ENCODE data around the gene SPOUT1.
"Not testable (repeated sequence)": the region's sequence is repeated elsewhere in the genome, so short reads cannot be mapped to it uniquely, and the experiment has no call there.

The SPOUT1 gene

DNA sequence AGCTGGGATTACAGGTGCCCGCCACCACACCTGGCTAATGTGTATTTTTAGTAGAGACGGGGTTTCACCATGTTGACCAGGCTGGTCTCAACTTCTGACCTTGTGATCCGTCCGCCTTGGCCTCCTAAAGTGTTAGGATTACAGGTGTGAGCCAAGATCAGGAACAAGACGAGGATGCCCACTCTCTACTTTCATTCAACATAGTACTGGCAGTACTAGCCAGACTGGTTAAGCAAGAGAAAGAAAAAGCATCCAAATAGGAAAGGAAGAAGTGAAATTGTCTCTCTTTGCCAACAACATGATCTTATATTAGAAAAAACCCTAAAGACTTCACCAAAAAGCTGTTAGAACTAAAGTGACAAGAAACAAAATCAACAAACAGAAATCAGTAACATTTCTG, 18.7 kb downstream of the SPOUT1 start:
- DNase-seq (ENCODE audit: low read depth, low spot score): no peak

- DNase-seq (ENCODE audit: low read depth, low spot score): no peak
These were observed 19.8 kb downstream of the SPOUT1 start for GRCh38 chr9:128809831-128810230.

DNA sequence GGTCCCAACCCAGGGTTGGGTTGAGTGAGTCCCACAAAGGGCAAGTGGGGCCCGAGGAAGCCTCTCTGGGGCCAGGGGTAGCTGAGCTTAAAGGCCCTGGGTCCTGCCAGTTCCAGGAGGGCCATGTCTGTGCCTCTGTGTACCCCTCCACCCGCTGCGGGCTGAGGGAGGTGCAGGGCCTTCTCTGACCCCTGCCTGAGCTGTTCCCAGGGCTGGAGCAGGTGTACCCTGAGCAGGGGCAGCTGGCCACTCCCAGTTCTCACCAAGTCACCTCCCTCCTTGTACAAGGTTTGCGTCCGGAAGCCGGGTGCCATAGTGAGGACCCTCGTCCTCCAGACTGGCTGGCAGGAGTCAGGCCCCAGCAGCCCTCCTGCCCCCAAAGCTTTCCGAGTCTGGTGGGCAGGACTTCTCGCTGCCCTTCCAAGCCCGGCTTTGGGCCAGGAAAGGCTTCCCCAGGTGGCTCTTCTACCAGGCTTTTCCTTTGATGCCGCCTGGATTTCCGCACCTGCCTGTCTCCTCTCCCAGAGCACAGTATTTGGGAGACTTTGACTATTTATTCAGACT, 20.5 kb downstream of the SPOUT1 start:
- DNase-seq (ENCODE audit: low read depth, low spot score): no peak

DNA sequence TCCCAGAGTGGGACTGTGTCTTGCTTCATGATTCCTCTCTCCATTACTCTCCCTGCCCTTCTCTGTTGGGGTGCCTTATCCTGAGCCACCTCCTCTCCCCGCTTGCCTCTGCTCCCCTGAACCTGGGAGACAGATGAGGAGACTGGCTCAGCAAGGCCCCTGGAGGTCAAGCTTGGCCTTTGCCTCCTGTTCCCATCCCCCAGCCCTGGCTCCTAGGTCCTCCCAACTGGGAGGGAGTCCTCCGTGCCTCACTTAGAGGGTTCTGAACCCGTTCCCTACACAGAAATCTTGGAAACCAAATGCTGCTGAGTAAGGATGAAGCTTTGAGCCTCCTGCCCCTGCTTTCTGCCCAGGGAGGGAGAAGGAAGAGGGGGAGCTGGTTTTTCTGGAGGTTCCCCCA, 21.1 kb downstream of the SPOUT1 start:
- DNase-seq (ENCODE audit: low read depth, low spot score): no peak

DNA sequence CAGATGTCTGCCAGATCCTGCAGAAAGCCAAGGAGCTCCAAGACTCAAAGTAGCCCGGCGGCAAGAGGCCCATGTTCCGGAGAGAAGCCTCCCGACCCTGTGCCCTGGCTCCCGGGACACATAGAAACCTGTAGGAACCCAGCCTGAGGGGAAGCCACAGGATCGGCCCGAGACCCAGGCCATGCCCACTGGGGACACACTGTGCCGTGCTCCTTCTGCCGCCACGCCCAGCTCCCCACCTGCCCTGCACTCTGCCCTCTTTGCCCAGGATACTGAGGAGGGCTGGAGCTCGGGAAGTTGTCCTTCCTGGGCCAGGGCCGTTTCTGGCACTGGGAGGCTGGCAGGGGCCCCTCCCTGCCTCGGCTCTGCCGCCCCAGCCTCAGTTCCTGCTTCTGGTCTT, 21.8 kb downstream of the SPOUT1 start:
- DNase-seq (ENCODE audit: low read depth, low spot score): no peak

DNA sequence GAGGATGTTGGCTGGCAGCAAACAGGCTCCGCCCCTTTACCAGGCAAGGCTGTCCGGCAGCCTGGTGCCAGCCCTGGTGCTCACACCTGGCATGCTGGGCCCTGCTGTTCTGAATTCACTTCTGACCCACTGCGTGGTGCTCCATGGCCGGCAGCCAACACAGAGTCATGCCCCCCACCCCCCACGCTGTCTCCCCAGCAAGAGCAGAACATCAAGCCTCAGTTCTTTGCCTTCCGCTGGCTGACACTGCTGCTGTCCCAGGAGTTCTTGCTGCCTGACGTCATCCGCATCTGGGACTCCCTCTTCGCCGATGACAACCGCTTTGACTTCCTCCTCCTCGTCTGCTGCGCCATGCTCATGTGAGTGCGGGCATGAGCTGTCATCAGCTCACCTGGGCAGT, 23.9 kb downstream of the SPOUT1 start:
- DNase-seq (ENCODE audit: low read depth, low spot score): no peak

GRCh38 chr9:128802482-128802881, 27.1 kb downstream of the SPOUT1 start:
- no peak for DNase-seq (ENCODE audit: low read depth, low spot score)

GRCh38 chr9:128800061-128800460, 29.5 kb downstream of the SPOUT1 start:
- DNase-seq (ENCODE audit: low read depth, low spot score): no peak

- no peak for DNase-seq (ENCODE audit: low read depth, low spot score)
These were observed 30.7 kb downstream of the SPOUT1 start for GRCh38 chr9:128798896-128799295.

DNA sequence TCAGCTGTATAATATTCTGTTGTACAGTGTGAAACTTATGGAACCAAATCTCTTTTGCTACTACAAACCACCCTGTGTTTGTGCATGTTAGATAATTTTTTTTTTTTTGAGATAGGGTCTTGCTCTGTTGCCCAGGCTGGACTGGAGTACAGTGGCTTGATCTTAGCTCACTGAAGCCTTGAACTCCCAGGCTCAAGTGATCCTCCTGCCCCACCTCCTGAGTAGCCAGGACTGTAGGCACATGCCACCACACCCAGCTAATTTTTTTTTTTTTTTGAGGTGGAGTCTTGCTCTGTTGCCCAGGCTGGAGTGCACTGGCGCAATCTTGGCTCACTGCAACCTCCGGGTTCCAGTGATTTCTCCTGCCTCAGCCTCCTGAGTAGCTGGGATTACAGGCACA, 34.6 kb downstream of the SPOUT1 start:
- DNase-seq (ENCODE audit: low read depth, low spot score): not testable (repeated sequence)

- no peak for DNase-seq (ENCODE audit: low read depth, low spot score)
These were observed 36.5 kb downstream of the SPOUT1 start for GRCh38 chr9:128792978-128793686.

- no peak for DNase-seq (ENCODE audit: low read depth, low spot score)
These were observed 37.5 kb downstream of the SPOUT1 start for GRCh38 chr9:128792134-128792533.

DNA sequence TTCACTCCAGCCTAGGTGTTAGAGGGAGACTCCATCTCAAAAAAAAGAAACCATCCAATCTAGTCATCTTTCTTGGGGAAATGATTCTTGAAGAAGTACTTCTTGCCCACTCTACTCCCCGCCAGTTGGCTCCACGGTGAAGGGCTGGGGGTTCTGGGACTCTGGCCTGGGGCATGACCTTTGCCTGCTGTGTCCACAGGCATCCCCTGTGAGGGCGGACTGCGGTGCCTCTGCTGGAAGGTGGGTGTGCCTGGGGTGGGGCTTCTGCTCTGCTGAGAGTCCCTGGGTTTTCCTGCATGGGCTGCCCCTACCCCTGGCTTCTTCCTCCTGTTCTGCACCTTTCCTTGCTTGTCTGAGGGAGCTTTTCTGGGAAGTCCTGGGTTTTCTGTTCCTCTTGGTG, 39.1 kb downstream of the SPOUT1 start:
- DNase-seq (ENCODE audit: low read depth, low spot score): no peak

- no peak for DNase-seq (ENCODE audit: low read depth, low spot score)
These were observed 41.1 kb downstream of the SPOUT1 start for GRCh38 chr9:128788445-128788844.

- no peak for DNase-seq (ENCODE audit: low read depth, low spot score)
These were observed 41.9 kb downstream of the SPOUT1 start for GRCh38 chr9:128787659-128788058.

DNA sequence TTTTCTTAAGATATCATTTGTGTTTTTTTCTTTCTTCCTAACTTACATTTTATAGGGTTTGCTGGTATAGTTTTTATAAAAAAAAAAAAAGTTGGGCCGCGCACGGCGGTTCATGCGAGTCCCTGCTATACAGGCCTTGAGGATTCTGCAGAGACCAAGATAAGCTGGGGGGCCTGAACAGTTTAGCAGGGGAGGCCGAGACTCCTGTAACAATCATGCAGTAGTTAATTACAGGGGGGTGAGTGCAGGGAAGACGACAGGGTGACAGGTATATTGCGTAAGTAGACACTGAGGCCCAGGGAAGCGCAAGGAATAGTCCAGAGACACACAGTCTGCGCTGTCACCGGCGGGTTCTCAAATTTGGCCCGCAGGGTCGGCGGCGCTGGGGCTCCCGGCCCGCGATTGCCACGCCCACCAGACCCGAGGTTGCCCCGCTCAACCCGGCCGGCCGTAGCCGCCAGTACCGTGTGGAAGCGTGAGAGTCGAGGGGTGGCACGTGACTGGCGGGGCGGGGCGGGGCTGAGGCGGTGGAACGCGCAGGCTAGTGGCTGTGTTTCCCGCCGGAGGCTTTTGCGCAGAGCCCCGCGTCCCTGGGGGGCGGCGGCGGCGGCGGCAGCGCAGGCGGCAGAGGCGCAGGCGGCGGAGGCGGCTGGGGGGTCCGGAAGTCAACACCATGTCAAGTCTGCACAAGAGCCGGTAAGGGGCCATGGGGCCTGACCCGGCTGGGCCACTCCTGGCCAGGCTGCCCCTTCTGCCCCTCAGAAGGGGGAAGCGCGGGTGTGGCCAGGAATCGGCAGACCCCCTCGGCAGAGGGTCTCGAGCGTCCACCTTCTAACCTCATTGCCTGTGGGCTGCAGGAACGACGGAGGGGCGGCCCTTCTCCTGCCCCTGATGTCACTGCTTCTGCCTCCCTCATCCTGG, 42.7 kb downstream of the SPOUT1 start, which contains the start of gene TBC1D13:
Gene TBC1D13, plus strand, starts transcription at position 573 of the 921 bp plus-strand sequence. Its CDS starts 101 bp downstream, at position 674.
- DNase-seq (ENCODE audit: low read depth, low spot score): peak; percentile 26

- DNase-seq (ENCODE audit: low read depth, low spot score): no peak
These were observed 44.2 kb downstream of the SPOUT1 start for GRCh38 chr9:128785427-128785826.

DNA sequence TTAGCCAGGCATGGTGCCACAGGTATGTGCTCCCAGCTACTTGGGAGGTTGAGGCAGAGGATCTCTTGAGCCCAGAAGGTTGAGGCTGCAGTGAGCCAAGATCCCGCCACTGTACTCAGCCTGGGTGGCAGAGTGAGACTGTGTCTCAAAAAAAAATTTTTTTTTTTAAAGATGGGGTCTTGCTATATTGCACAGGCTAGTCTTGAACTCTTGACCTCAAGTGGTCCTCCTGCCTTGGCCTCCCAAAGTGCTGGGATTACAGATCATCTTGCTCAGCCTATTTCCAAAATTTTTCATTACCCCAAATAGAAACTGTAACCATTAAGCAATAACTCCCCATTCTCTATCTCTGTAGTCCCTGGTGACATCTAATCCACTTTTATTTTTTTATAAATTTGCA, 46.9 kb downstream of the SPOUT1 start:
- no peak for DNase-seq (ENCODE audit: low read depth, low spot score)

- no peak for DNase-seq (ENCODE audit: low read depth, low spot score)
These were observed 48.2 kb downstream of the SPOUT1 start for GRCh38 chr9:128781187-128782070.

DNA sequence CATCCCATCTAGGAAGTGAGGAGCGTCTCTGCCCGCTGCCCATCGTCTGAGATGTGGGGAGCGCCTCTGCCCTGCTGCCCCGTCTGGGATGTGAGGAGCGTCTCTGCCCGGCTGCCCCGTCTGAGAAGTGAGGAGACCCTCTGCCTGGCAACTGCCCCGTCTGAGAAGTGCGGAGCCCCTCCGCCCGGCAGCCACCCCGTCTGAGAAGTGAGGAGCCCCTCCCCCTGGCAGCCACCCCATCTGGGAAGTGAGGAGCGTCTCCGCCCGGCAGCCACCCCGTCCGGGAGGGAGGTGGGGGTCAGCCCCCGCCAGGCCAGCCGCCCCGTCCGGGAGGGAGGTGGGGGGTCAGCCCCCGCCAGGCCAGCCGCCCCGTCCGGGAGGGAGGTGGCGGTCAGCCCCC, 49.5 kb downstream of the SPOUT1 start:
- DNase-seq (ENCODE audit: low read depth, low spot score): not testable (repeated sequence)

GRCh38 chr9:128774804-128775203, 54.8 kb downstream of the SPOUT1 start:
- no peak for DNase-seq (ENCODE audit: low read depth, low spot score)
